SK-N-SH (cell line): ENCODE measurements around the gene TEAD1. TPM values are rescaled to one million over a fixed set of nuclear protein-coding genes. Genes with fewer than 3 reads are reported as not detected.

Experiments
- CTCF ChIA-PET: fragments of 300-600, 350-600 bp; formaldehyde crosslinking; extraction: SDS; loops from one replicate; lab custom pipeline; 2021; lab: Yijun Ruan, JAX
- POLR2A ChIA-PET: fragments of 350-600 bp; sonication (Branson Sonifier 250); formaldehyde crosslinking; extraction: SDS; loops from one replicate; lab custom pipeline; 2020; ENCODE audit warnings: antibody characterized with exemption, inconsistent platforms; lab: Yijun Ruan, JAX
- DNase-seq: peaks from one replicate; pipeline ENCODE4 v3.0.0; 2012
- H2AFZ ChIP-seq: fragments of 200-600 bp; sonication (generic); 2 replicates; pipeline ENCODE4 v1.8.1; 2016; ENCODE audit warnings: antibody characterized with exemption, mild to moderate bottlenecking, low read depth
- H3F3A ChIP-seq: fragments of 200-600 bp; sonication (generic); replicated peaks from 2 replicates; pipeline ENCODE3; 2016; ENCODE audit warnings: antibody characterized with exemption, mild to moderate bottlenecking; ENCODE audit not compliant: insufficient read depth
- H3K27ac ChIP-seq, 2 experiments: fragments of 200-500 bp in 1 of 2; fragments of 200-600 bp in 1 of 2; sonication (Bioruptor generic) in 1 of 2; sonication (generic), shearing (Covaris generic) in 1 of 2; 2 replicates each; pipeline versions ENCODE4 v1.5.1 to v1.6.1; 2014 to 2016; ENCODE audit warnings: low read depth in 2 of 2, inconsistent platforms in 1 of 2, low read length in 1 of 2, mild to moderate bottlenecking in 1 of 2, mixed read lengths in 1 of 2
- H3K27me3 ChIP-seq: fragments of 200-600 bp; sonication (generic), shearing (Covaris generic); 2 replicates; pipeline ENCODE4 v1.6.1; 2016; ENCODE audit warnings: mixed run types; ENCODE audit not compliant: insufficient read depth
- H3K36me3 ChIP-seq, 2 experiments: fragments of 200-500 bp in 1 of 2; fragments of 200-600 bp in 1 of 2; sonication (Bioruptor generic) in 1 of 2; sonication (generic) in 1 of 2; replicated peaks in 1 of 2; 2 replicates each; pipeline versions ENCODE3 to v1.5.1; 2014 to 2016; ENCODE audit warnings: low read length in 1 of 2, mild to moderate bottlenecking in 1 of 2; ENCODE audit not compliant: insufficient read depth in 2 of 2, control insufficient read depth in 1 of 2
- H3K4me1 ChIP-seq, 2 experiments: fragments of 200-500 bp in 1 of 2; fragments of 200-600 bp in 1 of 2; sonication (Bioruptor generic) in 1 of 2; sonication (generic), shearing (Covaris generic) in 1 of 2; 2 replicates each; pipeline versions ENCODE4 v1.5.1 to v1.6.1; 2014 to 2016; ENCODE audit warnings: low read depth in 1 of 2, low read length in 1 of 2, mixed run types in 1 of 2; ENCODE audit not compliant: insufficient read depth in 2 of 2, control insufficient read depth in 1 of 2
- H3K4me2 ChIP-seq: fragments of 200-600 bp; sonication (generic), shearing (Covaris generic); 2 replicates; pipeline ENCODE4 v1.6.1; 2017; ENCODE audit warnings: mixed run types
- H3K4me3 ChIP-seq, 2 experiments: fragments of 200-500 bp in 1 of 2; fragments of 200-600 bp in 1 of 2; sonication (Bioruptor generic) in 1 of 2; sonication (generic), shearing (Covaris generic) in 1 of 2; 2 replicates each; pipeline versions ENCODE4 v1.5.1 to v1.8.1; 2014 to 2016; ENCODE audit warnings: low read depth in 2 of 2, inconsistent platforms in 1 of 2, low read length in 1 of 2, mild to moderate bottlenecking in 1 of 2, mixed read lengths in 1 of 2, moderate library complexity in 1 of 2
- H3K79me2 ChIP-seq: fragments of 200-600 bp; sonication (generic); 2 replicates; pipeline ENCODE4 v1.8.1; 2017; ENCODE audit warnings: mild to moderate bottlenecking; ENCODE audit not compliant: insufficient read depth
- H3K9ac ChIP-seq: fragments of 200-600 bp; sonication (generic); 2 replicates; pipeline ENCODE4 v1.6.1; 2017; ENCODE audit warnings: mixed run types
- H3K9me2 ChIP-seq: fragments of 200-600 bp; sonication (generic); 2 replicates; pipeline ENCODE4 v1.6.1; 2017; ENCODE audit warnings: mixed run types
- H3K9me3 ChIP-seq: fragments of 200-600 bp; sonication (generic); 2 replicates; pipeline ENCODE4 v1.6.1; 2017; ENCODE audit warnings: mixed run types, mild to moderate bottlenecking, moderate library complexity
- H4K20me1 ChIP-seq: fragments of 200-600 bp; sonication (generic); 2 replicates; pipeline ENCODE4 v1.6.1; 2017; ENCODE audit warnings: mild to moderate bottlenecking, mixed run types; ENCODE audit not compliant: insufficient read depth
- CHD2 ChIP-seq: fragments of 150-350 bp; IDR thresholded peaks from 2 replicates; pipeline ENCODE4 v1.6.1; 2018; ENCODE audit warnings: low read length; ENCODE audit not compliant: partially characterized antibody
- CTCF ChIP-seq: fragments of 200-600 bp; sonication (generic); IDR thresholded peaks from 2 replicates; pipeline ENCODE4 v1.6.1; 2017; ENCODE audit warnings: antibody characterized with exemption, mild to moderate bottlenecking, moderate library complexity
- ELF1 ChIP-seq: IDR thresholded peaks from 2 replicates; pipeline ENCODE4 v1.4.0; 2012
- EZH2phosphoT487 ChIP-seq: fragments of 200-600 bp; sonication (generic); IDR thresholded peaks from 2 replicates; pipeline ENCODE4 v1.6.1; 2017; ENCODE audit warnings: low read depth, mixed run types, mild to moderate bottlenecking, antibody characterized with exemption, moderate library complexity, borderline replicate concordance
- FOSL2 ChIP-seq: IDR thresholded peaks from 2 replicates; pipeline ENCODE4 v1.4.0; 2012; ENCODE audit warnings: low read depth, mild to moderate bottlenecking, moderate library complexity, borderline replicate concordance
- FOXJ3 ChIP-seq: sonication (generic); formaldehyde crosslinking; IDR thresholded peaks from 2 replicates; pipeline ENCODE4 v1.5.1; 2020; ENCODE audit warnings: mild to moderate bottlenecking, missing genetic modification reagents
- FOXM1 ChIP-seq: IDR thresholded peaks from 2 replicates; pipeline ENCODE4 v1.4.0; 2012; ENCODE audit warnings: low read depth, mild to moderate bottlenecking
- IRF3 ChIP-seq: fragments of 150-350 bp; IDR thresholded peaks from 2 replicates; pipeline ENCODE4 v1.6.1; 2016; ENCODE audit warnings: mild to moderate bottlenecking, low read depth, low read length
- JUND ChIP-seq: IDR thresholded peaks from 2 replicates; pipeline ENCODE4 v1.4.0; 2012
- MAX ChIP-seq: IDR thresholded peaks from 2 replicates; pipeline ENCODE4 v1.4.0; 2012; ENCODE audit warnings: low read depth
- MXI1 ChIP-seq: IDR thresholded peaks from 2 replicates; pipeline ENCODE4 v1.6.1; 2012; ENCODE audit warnings: mild to moderate bottlenecking, low read depth, low read length, improper control_type of control experiment
- NFIC ChIP-seq: IDR thresholded peaks from 2 replicates; pipeline ENCODE4 v1.4.0; 2012; ENCODE audit warnings: borderline replicate concordance
- POLR2AphosphoS5 ChIP-seq: IDR thresholded peaks from 2 replicates; pipeline ENCODE4 v1.6.1; 2012; ENCODE audit warnings: low read depth, low read length
- RXRA ChIP-seq: IDR thresholded peaks from 2 replicates; pipeline ENCODE4 v1.4.0; 2012; ENCODE audit warnings: low read depth, mild to moderate bottlenecking, borderline replicate concordance
- SMC3 ChIP-seq: IDR thresholded peaks from 2 replicates; pipeline ENCODE4 v1.6.1; 2012; ENCODE audit warnings: low read depth, low read length, improper control_type of control experiment
- TCF12 ChIP-seq: IDR thresholded peaks from 2 replicates; pipeline ENCODE4 v1.4.0; 2012
- TEAD4 ChIP-seq: IDR thresholded peaks from 2 replicates; pipeline ENCODE4 v1.4.0; 2012; ENCODE audit warnings: mild to moderate bottlenecking, borderline replicate concordance; ENCODE audit not compliant: insufficient read depth
- USF1 ChIP-seq: IDR thresholded peaks from 2 replicates; pipeline ENCODE4 v1.4.0; 2012; ENCODE audit warnings: low read depth, borderline replicate concordance
- ZBTB33 ChIP-seq: IDR thresholded peaks from 2 replicates; pipeline ENCODE4 v1.4.0; 2012; ENCODE audit warnings: low read depth, borderline replicate concordance
- WGBS: methylation state at CpG from one replicate; pipeline ENCODE4 v1.1.6; 2017; ENCODE audit warnings: low lambda C conversion rate; 5-methylcytosine and 5-hydroxymethylcytosine counted together
- polyA plus RNA-seq, 3 experiments: library from polyadenylated mRNA; depleted of rRNA; stranded (reverse); fragments of >200 nt; gene quantifications; 2 replicates each; pipeline ENCODE4 v1.2.3, GENCODE V29; 2012

TEAD1 gene
- polyA plus RNA-seq, 1 of the 3 experiments (the other 2 are of a cell fraction) = 31.2 TPM

- TF ChIP-seq TCF12 (no peak), EZH2phosphoT487 (no peak), MAX (no peak), RXRA (no peak), POLR2AphosphoS5 (no peak), ELF1 (no peak), FOXJ3 (CRISPR knock-in tag) (no peak), FOSL2 (no peak), FOXM1 (no peak), TEAD4 (no peak), JUND (no peak), CHD2 (no peak), IRF3 (no peak), SMC3 (no peak), CTCF (no peak), MXI1 (no peak), ZBTB33 (no peak), USF1 (no peak), NFIC (no peak)
- TF ChIP-seq, all 33 proteins: peak for 0
- Histone ChIP-seq H3K4me1 (no peaks in the 10 kb centered on the region; a peak in 1 of 4 replicates), H3K4me2 (no peak overlapping the region), H4K20me1 (no peaks in the 10 kb centered on the region), H3K9me3 (no peaks in the 10 kb centered on the region), H3K36me3 (no peaks in the 10 kb centered on the region), H3K27ac (no peak overlapping the region), H3K9ac (no peak overlapping the region), H2AFZ (no peak overlapping the region), H3K79me2 (no peaks in the 10 kb centered on the region), H3K9me2 (no peaks in the 10 kb centered on the region), H3K4me3 (no peak overlapping the region), H3K27me3 (no peaks in the 10 kb centered on the region), H3F3A (no peaks in the 10 kb centered on the region)
- POLR2A ChIA-PET = no interaction called here
- CTCF ChIA-PET = interaction anchor here (0.9 to 6.8 kb wide), 14 partner anchors 10 to 672 kb away, joined by 3 to 75 read pairs (median 14); no protein-coding TSS in a partner anchor
- 86% methylated on average over 5 of the region's 5 CpGs for WGBS
- DNase-seq = no peak
Measured at GRCh38 chr11:12963051-12963450, 288.8 kb downstream of the TEAD1 start.
